GM12874 (cell line): ENCODE measurements around the gene CUX1.

Source experiments
- CTCF ChIP-seq: IDR thresholded peaks from 2 replicates; pipeline ENCODE4 v1.5.1; 2011; ENCODE audit warnings: low read depth, mild to moderate bottlenecking, control low read depth, low read length, moderate library complexity; ENCODE audit not compliant: insufficient read depth

The CUX1 gene

GRCh38 chr7:101823096-101823495, 5.7 kb downstream of the CUX1 start:
- TF ChIP-seq CTCF = no peak

- no peak for TF ChIP-seq CTCF
These were observed 6.2 kb downstream of the CUX1 start for GRCh38 chr7:101823596-101823995.

- TF ChIP-seq CTCF = no peak
These were observed 7.0 kb downstream of the CUX1 start for GRCh38 chr7:101824440-101824839.

- no peak for TF ChIP-seq CTCF
These were observed 8.8 kb downstream of the CUX1 start for GRCh38 chr7:101826081-101826835.

GRCh38 chr7:101828301-101829020, 11.0 kb downstream of the CUX1 start:
- TF ChIP-seq CTCF = no peak

- no peak for TF ChIP-seq CTCF
These were observed 11.9 kb downstream of the CUX1 start for GRCh38 chr7:101829374-101829773.

GRCh38 chr7:101829821-101830220, 12.4 kb downstream of the CUX1 start:
- TF ChIP-seq CTCF = no peak
